Measurements from ENCODE around the gene HDAC3.

Gene HDAC3

DNA sequence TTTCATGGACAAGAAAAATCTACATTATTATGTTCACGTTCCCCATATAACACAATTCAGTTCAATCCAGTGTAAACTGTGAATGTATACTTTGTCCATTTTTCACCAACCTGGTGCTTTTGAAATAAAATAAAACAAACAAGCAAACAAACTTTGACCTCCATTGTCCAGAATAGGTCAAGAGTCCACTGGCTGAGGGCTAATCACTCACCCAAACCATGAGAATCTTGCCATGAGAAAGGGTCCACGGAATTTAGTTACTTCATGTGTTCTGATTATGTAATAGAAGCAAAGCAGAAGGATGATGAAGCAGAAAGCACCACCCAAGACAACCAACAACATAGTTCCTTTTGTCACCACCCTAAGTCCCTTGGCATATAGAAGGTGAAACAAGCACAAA is 46.5 kb downstream of the HDAC3 start:
- no peak overlapping the region for H3K4me3 Mint-ChIP-seq
- no peaks in the 10 kb centered on the region for H3K27me3 Mint-ChIP-seq
- peaks cover 66% of the 10 kb centered on the region for H3K4me1 Mint-ChIP-seq (ENCODE audit: low read depth)
- peaks cover 55% of the 10 kb centered on the region for H3K36me3 Mint-ChIP-seq (ENCODE audit: low read depth)
- peak overlapping the region; percentile 33 for H3K27ac Mint-ChIP-seq
- intact Hi-C loops (cut with micrococcal nuclease) = loop anchor here (5.0 kb wide), 1 partner anchor 42 kb away; no protein-coding TSS in a partner anchor
- H3K9me3 Mint-ChIP-seq = no peaks in the 10 kb centered on the region

DNA sequence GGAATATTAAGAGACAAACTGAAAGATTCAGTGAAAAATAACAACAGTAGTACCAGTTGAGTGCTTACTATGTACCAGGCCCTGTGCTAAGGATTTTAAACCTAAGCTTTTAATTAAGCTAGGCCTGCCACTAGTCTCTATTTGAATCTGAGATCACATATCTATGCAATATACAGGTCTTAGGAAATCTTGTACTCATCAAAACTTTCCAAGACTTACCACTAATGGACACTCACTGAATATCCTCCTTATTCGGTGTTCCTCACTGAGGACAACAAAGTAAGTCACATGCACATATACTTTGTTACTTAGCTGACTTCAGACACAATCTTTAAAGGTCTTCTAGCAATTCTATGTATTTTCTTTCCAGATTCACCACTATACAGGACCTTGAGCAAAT is 50.4 kb downstream of the HDAC3 start:
- Mint-ChIP-seq H3K4me3 (no peak overlapping the region), H3K4me1 (ENCODE audit: low read depth) (peaks cover 70% of the 10 kb centered on the region), H3K27ac (no peak overlapping the region), H3K36me3 (ENCODE audit: low read depth) (peaks cover 76% of the 10 kb centered on the region), H3K9me3 (no peaks in the 10 kb centered on the region), H3K27me3 (no peaks in the 10 kb centered on the region)
- intact Hi-C loops (cut with micrococcal nuclease) = no loop called here

- Mint-ChIP-seq H3K4me3 (no peak overlapping the region), H3K9me3 (no peaks in the 10 kb centered on the region), H3K27ac (no peak overlapping the region), H3K36me3 (ENCODE audit: low read depth) (peaks cover 82% of the 10 kb centered on the region), H3K27me3 (no peaks in the 10 kb centered on the region), H3K4me1 (ENCODE audit: low read depth) (peaks cover 65% of the 10 kb centered on the region)
- intact Hi-C loops (cut with micrococcal nuclease) = no loop called here
Measured at GRCh38 chr5:141585594-141585993, 51.1 kb downstream of the HDAC3 start.

DNA sequence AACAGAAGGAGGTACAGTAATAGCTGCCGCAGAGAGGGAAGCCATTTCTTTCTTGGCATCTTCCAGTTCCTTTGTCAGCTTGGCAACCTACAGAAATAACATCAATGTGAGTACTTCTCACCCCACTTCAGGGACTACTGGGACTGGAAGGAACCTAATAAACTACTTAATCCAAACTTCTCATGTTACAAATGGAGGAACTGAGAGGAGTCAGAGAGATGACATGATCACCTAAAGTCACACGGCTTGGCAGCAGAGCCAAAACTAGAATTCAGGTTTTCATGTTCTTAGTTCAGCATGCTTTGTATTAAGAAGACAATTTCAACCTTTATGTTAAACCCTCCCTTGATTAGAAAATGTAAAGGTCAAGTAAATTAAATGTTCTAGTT is 62.5 kb downstream of the HDAC3 start:
- no peak overlapping the region for H3K27ac Mint-ChIP-seq
- H3K27me3 Mint-ChIP-seq = no peaks in the 10 kb centered on the region
- H3K9me3 Mint-ChIP-seq = no peaks in the 10 kb centered on the region
- intact Hi-C loops (cut with micrococcal nuclease) = no loop called here
- no peak overlapping the region for H3K4me3 Mint-ChIP-seq
- peaks cover 25% of the 10 kb centered on the region for H3K4me1 Mint-ChIP-seq (ENCODE audit: low read depth)
- H3K36me3 Mint-ChIP-seq (ENCODE audit: low read depth) = peaks cover 96% of the 10 kb centered on the region

- Mint-ChIP-seq H3K4me1 (ENCODE audit: low read depth) (peaks cover 25% of the 10 kb centered on the region), H3K4me3 (no peak overlapping the region), H3K27ac (no peak overlapping the region), H3K27me3 (no peaks in the 10 kb centered on the region), H3K36me3 (ENCODE audit: low read depth) (peaks cover 95% of the 10 kb centered on the region), H3K9me3 (no peaks in the 10 kb centered on the region)
- intact Hi-C loops (cut with micrococcal nuclease) = no loop called here
Measured at GRCh38 chr5:141573489-141574121, 63.0 kb downstream of the HDAC3 start.

All from dendritic cell treated with granulocyte-macrophage colony-stimulating factor and Interleukin-4, amounts not matched to agents 40 ng/mL and 50 ng/mL, for 4 days (primary cell).